Measurements from ENCODE around the gene CSTPP1.

CSTPP1 gene

DNA sequence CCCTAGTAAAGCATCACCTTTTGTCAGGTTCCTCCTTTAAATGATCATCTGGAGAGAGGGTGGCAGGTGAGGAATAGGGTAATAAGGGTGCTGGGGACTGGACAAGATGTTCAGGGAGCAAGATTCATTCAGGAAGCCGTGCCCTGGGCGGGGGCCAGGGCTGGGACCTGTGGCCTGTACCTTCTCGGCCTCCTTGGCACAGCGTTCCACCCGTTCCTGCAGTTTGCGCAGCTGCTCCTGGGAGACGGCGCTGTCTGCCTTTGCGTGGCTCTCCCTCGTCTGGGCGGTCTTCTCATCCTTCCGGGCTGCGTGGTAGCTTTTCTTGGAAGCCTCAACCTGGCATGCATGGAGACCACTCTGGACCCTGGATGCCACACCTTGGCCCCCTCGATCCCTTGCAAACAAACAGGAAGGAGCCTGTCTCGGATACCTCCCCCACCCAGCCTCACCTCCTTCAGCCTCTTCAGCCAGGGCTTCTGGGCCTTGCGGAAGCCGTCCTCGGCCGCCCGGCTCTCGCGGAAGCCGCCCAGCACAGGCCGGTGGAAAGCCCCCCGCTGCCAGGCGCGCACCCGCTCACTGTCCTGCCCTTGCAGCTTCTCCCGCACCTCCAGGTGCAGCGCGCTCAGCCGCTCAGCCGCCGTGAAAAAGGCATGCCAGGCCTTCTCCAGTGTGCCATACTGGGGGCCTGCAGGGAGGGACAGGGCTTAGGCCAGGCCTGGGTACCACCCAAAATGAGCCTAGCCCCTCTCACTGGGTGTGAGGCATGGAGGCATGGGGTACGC is 243.6 kb downstream of the CSTPP1 start:
- Histone ChIP-seq H3K27me3 (ENCODE audit: insufficient read depth, low read length, poor library complexity) (no peaks in the 10 kb centered on the region), H3K9me3 (ENCODE audit: insufficient read depth, low read length, severe bottlenecking) (no peaks in the 10 kb centered on the region), H3K4me2 (ENCODE audit: insufficient read depth, low read length) (no peak overlapping the region), H2AFZ (ENCODE audit: low read depth, low read length) (no peak overlapping the region), H3K79me2 (ENCODE audit: insufficient read depth, low read length) (peaks cover 15% of the 10 kb centered on the region), H3K27ac (ENCODE audit: low read length) (no peak overlapping the region), H3K4me3 (ENCODE audit: low read depth in 1 of 2, low read length in 2 of 2) (no peak overlapping the region), H4K20me1 (ENCODE audit: insufficient read depth, low read length) (peaks cover 5% of the 10 kb centered on the region; the same call in 1 of the 2 replicates), H3K36me3 (ENCODE audit: insufficient read depth, low read length) (peaks cover 5% of the 10 kb centered on the region; the same call in 1 of the 2 replicates), H3K4me1 (ENCODE audit: insufficient read depth, low read length) (peaks cover 30% of the 10 kb centered on the region), H3K9ac (ENCODE audit: low read depth, low read length) (no peak overlapping the region)
- ATAC-seq (ENCODE audit: insufficient read depth, low read depth): no peak
- TF ChIP-seq, protein P1, sequence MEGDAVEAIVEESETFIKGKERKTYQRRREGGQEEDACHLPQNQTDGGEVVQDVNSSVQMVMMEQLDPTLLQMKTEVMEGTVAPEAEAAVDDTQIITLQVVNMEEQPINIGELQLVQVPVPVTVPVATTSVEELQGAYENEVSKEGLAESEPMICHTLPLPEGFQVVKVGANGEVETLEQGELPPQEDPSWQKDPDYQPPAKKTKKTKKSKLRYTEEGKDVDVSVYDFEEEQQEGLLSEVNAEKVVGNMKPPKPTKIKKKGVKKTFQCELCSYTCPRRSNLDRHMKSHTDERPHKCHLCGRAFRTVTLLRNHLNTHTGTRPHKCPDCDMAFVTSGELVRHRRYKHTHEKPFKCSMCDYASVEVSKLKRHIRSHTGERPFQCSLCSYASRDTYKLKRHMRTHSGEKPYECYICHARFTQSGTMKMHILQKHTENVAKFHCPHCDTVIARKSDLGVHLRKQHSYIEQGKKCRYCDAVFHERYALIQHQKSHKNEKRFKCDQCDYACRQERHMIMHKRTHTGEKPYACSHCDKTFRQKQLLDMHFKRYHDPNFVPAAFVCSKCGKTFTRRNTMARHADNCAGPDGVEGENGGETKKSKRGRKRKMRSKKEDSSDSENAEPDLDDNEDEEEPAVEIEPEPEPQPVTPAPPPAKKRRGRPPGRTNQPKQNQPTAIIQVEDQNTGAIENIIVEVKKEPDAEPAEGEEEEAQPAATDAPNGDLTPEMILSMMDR (IDR thresholded peaks at IDR 0.05; ENCODE audit: borderline replicate concordance, extremely low read depth, low read length, poor library complexity, severe bottlenecking): no peak
- no peak for TF ChIP-seq EZH2 (IDR thresholded peaks at IDR 0.05; ENCODE audit: borderline replicate concordance, low read depth, low read length, severe bottlenecking)
- DNase-seq: no peak

DNA sequence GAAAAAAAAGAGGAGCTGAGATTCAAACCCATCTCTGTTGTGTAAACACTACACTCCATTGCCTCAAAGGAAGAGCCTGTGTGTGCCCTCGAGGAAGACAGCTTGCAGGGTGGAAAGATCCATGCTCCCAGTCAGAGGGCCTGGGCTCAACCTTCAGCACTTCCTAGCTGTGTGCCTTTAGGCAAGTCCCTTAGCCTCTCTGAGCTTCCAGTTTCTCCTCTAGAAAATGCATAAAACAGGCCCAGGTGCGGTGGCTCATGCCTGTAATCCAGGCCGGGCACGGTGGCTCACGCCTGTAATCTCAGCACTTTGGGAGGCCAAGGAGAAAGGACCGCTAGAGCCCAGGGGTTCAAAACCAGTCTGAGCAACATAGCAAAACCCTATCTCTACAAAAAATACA is 244.7 kb downstream of the CSTPP1 start:
- Histone ChIP-seq H4K20me1 (ENCODE audit: insufficient read depth, low read length) (peaks cover 2% of the 10 kb centered on the region; the same call in 1 of the 2 replicates), H2AFZ (ENCODE audit: low read depth, low read length) (no peak overlapping the region), H3K4me1 (ENCODE audit: insufficient read depth, low read length) (peaks cover 29% of the 10 kb centered on the region), H3K9me3 (ENCODE audit: insufficient read depth, low read length, severe bottlenecking) (no peaks in the 10 kb centered on the region), H3K9ac (ENCODE audit: low read depth, low read length) (no peak overlapping the region), H3K4me2 (ENCODE audit: insufficient read depth, low read length) (no peak overlapping the region), H3K27ac (ENCODE audit: low read length) (no peak overlapping the region), H3K27me3 (ENCODE audit: insufficient read depth, low read length, poor library complexity) (peaks cover 6% of the 10 kb centered on the region), H3K79me2 (ENCODE audit: insufficient read depth, low read length) (peaks cover 5% of the 10 kb centered on the region), H3K4me3 (ENCODE audit: low read depth in 1 of 2, low read length in 2 of 2) (no peak overlapping the region), H3K36me3 (ENCODE audit: insufficient read depth, low read length) (peaks cover under 1% of the 10 kb centered on the region; the same call in 1 of the 2 replicates)
- DNase-seq (no peak), ATAC-seq (ENCODE audit: insufficient read depth, low read depth) (no peak)
- TF ChIP-seq EZH2 (IDR thresholded peaks at IDR 0.05; ENCODE audit: borderline replicate concordance, low read depth, low read length, severe bottlenecking): no peak
- TF ChIP-seq, protein P1 (IDR thresholded peaks at IDR 0.05; ENCODE audit: borderline replicate concordance, extremely low read depth, low read length, poor library complexity, severe bottlenecking): no peak

DNA sequence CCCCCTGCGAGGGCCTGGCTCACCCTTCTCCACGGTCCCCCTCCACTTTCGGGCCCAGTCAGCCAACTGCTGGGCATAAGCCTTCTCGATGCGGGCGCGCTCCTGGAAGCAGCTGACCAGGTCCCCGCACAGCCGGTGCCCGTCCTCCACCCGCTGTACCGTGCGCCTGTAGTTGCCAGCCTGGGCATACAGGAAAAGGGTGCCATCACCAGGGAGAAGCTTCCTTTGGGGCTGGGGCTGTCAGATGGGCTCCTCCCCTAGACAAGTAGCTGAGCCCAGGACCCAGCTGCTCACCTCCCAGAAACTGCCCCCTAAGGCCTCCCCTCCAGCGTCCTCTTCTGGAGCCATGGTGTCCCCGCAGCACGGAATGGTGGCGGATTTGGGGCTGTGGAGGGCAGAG is 245.8 kb downstream of the CSTPP1 start:
- Histone ChIP-seq H4K20me1 (ENCODE audit: insufficient read depth, low read length) (no peaks in the 10 kb centered on the region), H3K36me3 (ENCODE audit: insufficient read depth, low read length) (no peaks in the 10 kb centered on the region), H3K27me3 (ENCODE audit: insufficient read depth, low read length, poor library complexity) (peaks cover 17% of the 10 kb centered on the region), H2AFZ (ENCODE audit: low read depth, low read length) (no peak overlapping the region), H3K4me3 (ENCODE audit: low read depth in 1 of 2, low read length in 2 of 2) (no peak overlapping the region), H3K27ac (ENCODE audit: low read length) (no peak overlapping the region), H3K4me1 (ENCODE audit: insufficient read depth, low read length) (peaks cover 33% of the 10 kb centered on the region), H3K9me3 (ENCODE audit: insufficient read depth, low read length, severe bottlenecking) (no peaks in the 10 kb centered on the region), H3K4me2 (ENCODE audit: insufficient read depth, low read length) (no peak overlapping the region), H3K79me2 (ENCODE audit: insufficient read depth, low read length) (no peaks in the 10 kb centered on the region), H3K9ac (ENCODE audit: low read depth, low read length) (no peak overlapping the region)
- TF ChIP-seq, protein P1 (IDR thresholded peaks at IDR 0.05; ENCODE audit: borderline replicate concordance, extremely low read depth, low read length, poor library complexity, severe bottlenecking): no peak
- no peak for TF ChIP-seq EZH2 (IDR thresholded peaks at IDR 0.05; ENCODE audit: borderline replicate concordance, low read depth, low read length, severe bottlenecking)
- no peak for ATAC-seq (ENCODE audit: insufficient read depth, low read depth)
- no peak for DNase-seq

All from DND-41 (cell line).